GM12878 (cell line): ENCODE measurements around the gene PPP1R13L. TPM values are rescaled to one million over a fixed set of nuclear protein-coding genes. Genes with fewer than 3 reads are reported as not detected.
A peak's percentile ranks its signal among the peaks of the same experiment; 100 is the strongest.

Experiments used
- ASH2L ChIP-seq: fragments of 300-600, 200-600 bp; sonication (generic); IDR thresholded peaks from 2 replicates; pipeline ENCODE4 v1.6.1; 2017; ENCODE audit warnings: low read depth, mild to moderate bottlenecking, borderline replicate concordance
- ATF7 ChIP-seq: fragments of 450-650 bp; IDR thresholded peaks from 2 replicates; pipeline ENCODE4 v1.6.1; 2016; ENCODE audit warnings: low read depth, mild to moderate bottlenecking
- CHD4 ChIP-seq: fragments of 200-600 bp; sonication (generic); IDR thresholded peaks from 2 replicates; pipeline ENCODE4 v1.6.1; 2016; ENCODE audit warnings: mild to moderate bottlenecking
- DPF2 ChIP-seq: fragments of 450-650 bp; IDR thresholded peaks from 2 replicates; pipeline ENCODE4 v1.6.1; 2017; ENCODE audit warnings: mild to moderate bottlenecking
- EZH2 ChIP-seq: IDR thresholded peaks from 2 replicates; pipeline ENCODE4 v1.6.1; 2012; ENCODE audit warnings: low read depth, mild to moderate bottlenecking, control low read depth, inconsistent platforms, low read length, borderline replicate concordance; ENCODE audit not compliant: control insufficient read depth
- FOXK2 ChIP-seq: fragments of 450-650 bp; IDR thresholded peaks from 2 replicates; pipeline ENCODE4 v1.6.1; 2017; ENCODE audit warnings: mild to moderate bottlenecking, moderate library complexity
- HDGF ChIP-seq: fragments of 450-650 bp; IDR thresholded peaks from 2 replicates; pipeline ENCODE4 v1.6.1; 2016; ENCODE audit warnings: antibody characterized with exemption
- JUNB ChIP-seq: IDR thresholded peaks from 2 replicates; pipeline ENCODE4 v1.6.1; 2016; ENCODE audit warnings: antibody characterized with exemption, mild to moderate bottlenecking
- NFYA ChIP-seq: IDR thresholded peaks from 2 replicates; pipeline ENCODE4 v1.6.1; 2011; ENCODE audit warnings: low read depth, mild to moderate bottlenecking, low read length, improper control_type of control experiment, borderline replicate concordance
- NFYB ChIP-seq: IDR thresholded peaks from 2 replicates; pipeline ENCODE4 v1.6.1; 2011; ENCODE audit warnings: low read depth, mild to moderate bottlenecking, low read length, improper control_type of control experiment, moderate library complexity; ENCODE audit not compliant: insufficient read depth
- PKNOX1 ChIP-seq: fragments of 450-650 bp; IDR thresholded peaks from 2 replicates; pipeline ENCODE4 v1.6.1; 2016; ENCODE audit warnings: mild to moderate bottlenecking
- PML ChIP-seq: IDR thresholded peaks from 2 replicates; pipeline ENCODE4 v1.6.1; 2012; ENCODE audit warnings: low read length, inconsistent platforms
- POLR2AphosphoS5 ChIP-seq: IDR thresholded peaks from 2 replicates; pipeline ENCODE4 v1.6.1; 2011; ENCODE audit warnings: mild to moderate bottlenecking, low read length, inconsistent platforms
- POU2F2 ChIP-seq: IDR thresholded peaks from 3 replicates; pipeline ENCODE4 v1.6.1; 2011; ENCODE audit warnings: low read depth, mild to moderate bottlenecking, low read length, borderline replicate concordance
- RUNX3 ChIP-seq: IDR thresholded peaks from 2 replicates; pipeline ENCODE4 v1.6.1; 2012; ENCODE audit warnings: low read length, inconsistent platforms
- SMAD5 ChIP-seq: IDR thresholded peaks from 2 replicates; pipeline ENCODE4 v1.6.1; 2016; ENCODE audit warnings: antibody characterized with exemption, low read depth
- SP1 ChIP-seq: IDR thresholded peaks from one replicate; pipeline ENCODE4 v1.6.1; 2011; ENCODE audit warnings: low read depth, low read length
- TBL1XR1 ChIP-seq: IDR thresholded peaks from 2 replicates; pipeline ENCODE4 v1.6.1; 2012; ENCODE audit warnings: low read depth, low read length, improper control_type of control experiment
- TCF3 ChIP-seq: IDR thresholded peaks from 2 replicates; pipeline ENCODE4 v1.6.1; 2012; ENCODE audit warnings: low read depth, mild to moderate bottlenecking, low read length, borderline replicate concordance; ENCODE audit not compliant: insufficient read depth
- TCF7 ChIP-seq: IDR thresholded peaks from 2 replicates; pipeline ENCODE4 v1.6.1; 2014; ENCODE audit warnings: antibody characterized with exemption, borderline replicate concordance
- polyA plus RNA-seq, 11 experiments: library from polyadenylated mRNA; depleted of rRNA in 4 of 11; unstranded in 6 of 11; stranded (reverse) in 5 of 11; fragments of >200 nt; fragmentation: Nextera tagmentation in 4 of 11; fragmentation: Illumina TruSeq in 1 of 11; extraction: Ambion mirVana in 4 of 11; extraction: Trizol in 1 of 11; gene quantifications; 1 replicate in 1 of 11; 2 replicates in 10 of 11; pipeline versions ENCODE4 v1.2.1 to v1.2.3, GENCODE V29; 2011 to 2016; ENCODE audit warnings: inconsistent platforms in 2 of 11, missing spikeins in 2 of 11, low read depth in 1 of 11
- total RNA-seq, 4 experiments: library from RNA; depleted of rRNA in 3 of 4; stranded (reverse); fragments of >200 nt in 3 of 4; fragmentation: Illumina TruSeq in 1 of 4; extraction: Trizol in 1 of 4; gene quantifications; 2 replicates each; pipeline versions ENCODE4 v1.2.1 to v1.2.3, GENCODE V29; 2013 to 2021
- TF ChIP-seq, protein P1 (sequence below): IDR thresholded peaks from 2 replicates; pipeline ENCODE4 v1.6.1; 2011; ENCODE audit warnings: borderline replicate concordance, low read depth, mild to moderate bottlenecking, moderate library complexity, mixed read lengths, low read length; ENCODE audit not compliant: insufficient read depth; ENCODE audit errors: extremely low read length
- TF ChIP-seq, protein P2 (sequence below): fragments of 450-650 bp; IDR thresholded peaks from 2 replicates; pipeline ENCODE4 v1.6.1; 2016; ENCODE audit warnings: mild to moderate bottlenecking
- TF ChIP-seq, protein P3 (sequence below): IDR thresholded peaks from 2 replicates; pipeline ENCODE4 v1.6.1; 2012; ENCODE audit warnings: low read depth, low read length, improper control_type of control experiment
- TF ChIP-seq, protein P4 (sequence below): IDR thresholded peaks from 2 replicates; pipeline ENCODE4 v1.6.1; 2011; ENCODE audit warnings: mild to moderate bottlenecking, low read depth, low read length, moderate library complexity; ENCODE audit not compliant: insufficient replicate concordance
- TF ChIP-seq, protein P5 (sequence below): IDR thresholded peaks from 2 replicates; pipeline ENCODE4 v1.6.1; 2011; ENCODE audit warnings: low read depth, low read length, improper control_type of control experiment, borderline replicate concordance

Gene PPP1R13L
- total and polyA plus RNA-seq, 10 of the 15 experiments (the other 5 are each of a cell fraction or from before 2014, with no cell fraction given): 0.40 to 10.0 (median 2.5) TPM

GRCh38 chr19:45370410-45371204 lies 34.3 kb downstream of the PPP1R13L start, which contains the start of gene ERCC2 (continued):
- TF ChIP-seq, protein P1, sequence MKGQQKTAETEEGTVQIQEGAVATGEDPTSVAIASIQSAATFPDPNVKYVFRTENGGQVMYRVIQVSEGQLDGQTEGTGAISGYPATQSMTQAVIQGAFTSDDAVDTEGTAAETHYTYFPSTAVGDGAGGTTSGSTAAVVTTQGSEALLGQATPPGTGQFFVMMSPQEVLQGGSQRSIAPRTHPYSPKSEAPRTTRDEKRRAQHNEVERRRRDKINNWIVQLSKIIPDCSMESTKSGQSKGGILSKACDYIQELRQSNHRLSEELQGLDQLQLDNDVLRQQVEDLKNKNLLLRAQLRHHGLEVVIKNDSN: no peak
- TF ChIP-seq ASH2L: no peak
- TF ChIP-seq CHD4: no peak
- no peak for TF ChIP-seq SMAD5
- TF ChIP-seq TCF3: no peak
- TF ChIP-seq, protein P2, sequence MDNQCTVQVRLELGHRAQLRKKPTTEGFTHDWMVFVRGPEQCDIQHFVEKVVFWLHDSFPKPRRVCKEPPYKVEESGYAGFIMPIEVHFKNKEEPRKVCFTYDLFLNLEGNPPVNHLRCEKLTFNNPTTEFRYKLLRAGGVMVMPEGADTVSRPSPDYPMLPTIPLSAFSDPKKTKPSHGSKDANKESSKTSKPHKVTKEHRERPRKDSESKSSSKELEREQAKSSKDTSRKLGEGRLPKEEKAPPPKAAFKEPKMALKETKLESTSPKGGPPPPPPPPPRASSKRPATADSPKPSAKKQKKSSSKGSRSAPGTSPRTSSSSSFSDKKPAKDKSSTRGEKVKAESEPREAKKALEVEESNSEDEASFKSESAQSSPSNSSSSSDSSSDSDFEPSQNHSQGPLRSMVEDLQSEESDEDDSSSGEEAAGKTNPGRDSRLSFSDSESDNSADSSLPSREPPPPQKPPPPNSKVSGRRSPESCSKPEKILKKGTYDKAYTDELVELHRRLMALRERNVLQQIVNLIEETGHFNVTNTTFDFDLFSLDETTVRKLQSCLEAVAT: peak; percentile 98
- TF ChIP-seq ATF7: peak; percentile 23; the same call in 1 of the 2 replicates
- TF ChIP-seq FOXK2: peak; percentile 83
- peak; percentile 70 for TF ChIP-seq HDGF
- peak; percentile 100 for TF ChIP-seq DPF2
- peak; percentile 97 for TF ChIP-seq NFYB
- TF ChIP-seq PML: no peak
- TF ChIP-seq TCF7: no peak
- TF ChIP-seq RUNX3: no peak
- peak; percentile 100 for TF ChIP-seq PKNOX1
- TF ChIP-seq, protein P3, sequence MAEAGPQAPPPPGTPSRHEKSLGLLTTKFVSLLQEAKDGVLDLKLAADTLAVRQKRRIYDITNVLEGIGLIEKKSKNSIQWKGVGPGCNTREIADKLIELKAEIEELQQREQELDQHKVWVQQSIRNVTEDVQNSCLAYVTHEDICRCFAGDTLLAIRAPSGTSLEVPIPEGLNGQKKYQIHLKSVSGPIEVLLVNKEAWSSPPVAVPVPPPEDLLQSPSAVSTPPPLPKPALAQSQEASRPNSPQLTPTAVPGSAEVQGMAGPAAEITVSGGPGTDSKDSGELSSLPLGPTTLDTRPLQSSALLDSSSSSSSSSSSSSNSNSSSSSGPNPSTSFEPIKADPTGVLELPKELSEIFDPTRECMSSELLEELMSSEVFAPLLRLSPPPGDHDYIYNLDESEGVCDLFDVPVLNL: no peak
- TF ChIP-seq EZH2: no peak
- peak; percentile 100 for TF ChIP-seq POU2F2
- TF ChIP-seq, protein P4, sequence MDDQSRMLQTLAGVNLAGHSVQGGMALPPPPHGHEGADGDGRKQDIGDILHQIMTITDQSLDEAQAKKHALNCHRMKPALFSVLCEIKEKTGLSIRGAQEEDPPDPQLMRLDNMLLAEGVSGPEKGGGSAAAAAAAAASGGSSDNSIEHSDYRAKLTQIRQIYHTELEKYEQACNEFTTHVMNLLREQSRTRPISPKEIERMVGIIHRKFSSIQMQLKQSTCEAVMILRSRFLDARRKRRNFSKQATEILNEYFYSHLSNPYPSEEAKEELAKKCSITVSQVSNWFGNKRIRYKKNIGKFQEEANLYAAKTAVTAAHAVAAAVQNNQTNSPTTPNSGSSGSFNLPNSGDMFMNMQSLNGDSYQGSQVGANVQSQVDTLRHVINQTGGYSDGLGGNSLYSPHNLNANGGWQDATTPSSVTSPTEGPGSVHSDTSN: peak; percentile 100
- peak; percentile 99 for TF ChIP-seq SP1
- peak; percentile 55; the same call in 1 of the 2 replicates for TF ChIP-seq POLR2AphosphoS5
- TF ChIP-seq TBL1XR1: no peak
- no peak for TF ChIP-seq JUNB
- peak; percentile 67 for TF ChIP-seq NFYA
- TF ChIP-seq, protein P5, sequence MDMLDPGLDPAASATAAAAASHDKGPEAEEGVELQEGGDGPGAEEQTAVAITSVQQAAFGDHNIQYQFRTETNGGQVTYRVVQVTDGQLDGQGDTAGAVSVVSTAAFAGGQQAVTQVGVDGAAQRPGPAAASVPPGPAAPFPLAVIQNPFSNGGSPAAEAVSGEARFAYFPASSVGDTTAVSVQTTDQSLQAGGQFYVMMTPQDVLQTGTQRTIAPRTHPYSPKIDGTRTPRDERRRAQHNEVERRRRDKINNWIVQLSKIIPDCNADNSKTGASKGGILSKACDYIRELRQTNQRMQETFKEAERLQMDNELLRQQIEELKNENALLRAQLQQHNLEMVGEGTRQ: no peak
